OCI-LY7 (cell line): ENCODE results near the gene EIF3A. TPM values are rescaled to one million over a fixed set of nuclear protein-coding genes. Genes with fewer than 3 reads are reported as not detected.

Source experiments
- BruUV-seq: library from RNA; stranded (reverse); fragments of 400-500 nt; replicated peaks from 2 replicates; lab custom pipeline; 2021; lab: Mats Ljungman, UMichigan
- CTCF ChIA-PET: fragments of 300-600 bp; sonication (Branson Sonifier 250); formaldehyde crosslinking; loops from one replicate; lab custom pipeline; 2022; ENCODE audit warnings: antibody characterized with exemption; ENCODE audit not compliant: unreplicated experiment; lab: Charles Lee
- POLR2A ChIA-PET: fragments of 300-600 bp; sonication (Branson Sonifier 250); formaldehyde crosslinking; loops from one replicate; lab custom pipeline; 2022; ENCODE audit warnings: antibody characterized with exemption; lab: Charles Lee
- DNase-seq: peaks from one replicate; pipeline ENCODE4 v3.0.0-alpha.2; 2015; ENCODE audit warnings: low spot score
- H2AFZ ChIP-seq: fragments of 200-600 bp; sonication (generic), shearing (Covaris generic); 2 replicates; pipeline ENCODE4 v1.6.1; 2014; ENCODE audit warnings: mild to moderate bottlenecking, antibody characterized with exemption, low read length, moderate library complexity
- H3K27ac ChIP-seq: fragments of 200-600 bp; sonication (generic); 2 replicates; pipeline ENCODE4 v1.5.1; 2014; ENCODE audit warnings: mixed run types, low read depth, mild to moderate bottlenecking, moderate library complexity, low read length, inconsistent platforms; ENCODE audit not compliant: poor library complexity, severe bottlenecking
- H3K36me3 ChIP-seq: fragments of 200-600 bp; sonication (generic); 2 replicates; pipeline ENCODE4 v1.6.1; 2014; ENCODE audit warnings: mild to moderate bottlenecking, antibody characterized with exemption, low read length, moderate library complexity, mixed read lengths; ENCODE audit not compliant: insufficient read depth
- H3K4me1 ChIP-seq: fragments of 200-600 bp; sonication (generic); 2 replicates; pipeline ENCODE4 v1.5.1; 2014; ENCODE audit warnings: mild to moderate bottlenecking, low read length; ENCODE audit not compliant: insufficient read depth, poor library complexity, severe bottlenecking
- H3K4me2 ChIP-seq: fragments of 200-600 bp; sonication (generic); 2 replicates; pipeline ENCODE4 v1.6.1; 2014; ENCODE audit warnings: mild to moderate bottlenecking, low read length
- H3K4me3 ChIP-seq: fragments of 200-600 bp; sonication (generic); 2 replicates; pipeline ENCODE4 v1.5.1; 2014; ENCODE audit warnings: mild to moderate bottlenecking, low read depth, low read length; ENCODE audit not compliant: poor library complexity, severe bottlenecking
- H3K79me2 ChIP-seq: fragments of 200-600 bp; sonication (generic); 2 replicates; pipeline ENCODE4 v1.6.1; 2016; ENCODE audit warnings: low read depth, mild to moderate bottlenecking, low read length, moderate library complexity, mixed read lengths; ENCODE audit not compliant: insufficient read depth
- H3K9me2 ChIP-seq: fragments of 200-600 bp; sonication (generic); 2 replicates; pipeline ENCODE4 v1.6.1; 2016; ENCODE audit warnings: mild to moderate bottlenecking, low read length, mixed read lengths; ENCODE audit not compliant: insufficient read depth
- H3K9me3 ChIP-seq: fragments of 200-600 bp; sonication (generic); 2 replicates; pipeline ENCODE4 v1.6.1; 2014; ENCODE audit warnings: mild to moderate bottlenecking, mixed run types, low read length, mixed read lengths
- H4K20me1 ChIP-seq: fragments of 200-600 bp; sonication (generic); 2 replicates; pipeline ENCODE4 v1.6.1; 2014; ENCODE audit warnings: mild to moderate bottlenecking, antibody characterized with exemption, low read length, moderate library complexity, mixed read lengths; ENCODE audit not compliant: insufficient read depth
- EZH2phosphoT487 ChIP-seq: fragments of 200-600 bp; sonication (generic); IDR thresholded peaks from 2 replicates; pipeline ENCODE4 v1.6.1; 2018; ENCODE audit warnings: low read depth, borderline replicate concordance, mild to moderate bottlenecking, mixed run types, antibody characterized with exemption, low read length, moderate library complexity, mixed read lengths
- intact Hi-C: fragments of 100-400 bp; cut with micrococcal nuclease; formaldehyde crosslinking; loops from one replicate; pipeline ENCODE4 v1.10.0; 2022; ENCODE audit not compliant: unreplicated experiment
- total RNA-seq, 2 experiments: library from RNA; depleted of rRNA in 1 of 2; stranded (reverse); fragments of >200 nt in 1 of 2; shearing (Covaris generic) in 1 of 2; gene quantifications; 2 replicates each; pipeline ENCODE4 v1.2.3, GENCODE V29; 2014 to 2022
- TF ChIP-seq, protein P1 (sequence below): fragments of 200-600 bp; sonication (generic); conservative IDR thresholded peaks from 2 replicates; pipeline ENCODE4 v1.5.1; 2014; ENCODE audit warnings: mild to moderate bottlenecking, antibody characterized with exemption, low read length, moderate library complexity, mixed read lengths

Gene EIF3A
- total RNA-seq, 2 experiments from 2014 or later = 83.0 to 171 TPM

DNA sequence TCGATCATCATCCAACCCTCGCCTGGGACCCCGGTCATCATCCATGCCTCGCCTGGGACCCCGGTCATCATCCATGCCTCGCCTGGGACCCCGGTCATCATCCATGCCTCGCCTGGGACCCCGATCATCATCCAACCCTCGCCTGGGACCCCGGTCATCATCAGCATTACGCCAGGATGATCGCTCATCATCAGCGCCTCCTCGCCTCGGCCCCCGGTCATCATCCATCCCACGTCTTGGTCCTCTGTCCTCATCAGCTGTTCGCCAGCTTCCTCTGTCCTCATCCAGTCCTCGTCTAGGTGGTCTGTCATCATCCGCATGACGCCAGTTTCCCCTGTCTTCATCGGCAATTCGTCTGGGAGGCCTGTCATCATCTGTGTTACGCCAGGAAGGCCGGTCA lies 38.4 kb downstream of the EIF3A start:
- Histone ChIP-seq H3K4me3 (no peak overlapping the region), H3K36me3 (peaks cover 100% of the 10 kb centered on the region), H3K79me2 (peaks cover 87% of the 10 kb centered on the region), H4K20me1 (peaks cover 19% of the 10 kb centered on the region), H3K27ac (no peak overlapping the region), H3K9me3 (no peaks in the 10 kb centered on the region), H2AFZ (no peak overlapping the region), H3K4me1 (no peaks in the 10 kb centered on the region), H3K9me2 (no peaks in the 10 kb centered on the region), H3K4me2 (no peak overlapping the region)
- TF ChIP-seq EZH2phosphoT487 = no peak
- TF ChIP-seq, protein P1, sequence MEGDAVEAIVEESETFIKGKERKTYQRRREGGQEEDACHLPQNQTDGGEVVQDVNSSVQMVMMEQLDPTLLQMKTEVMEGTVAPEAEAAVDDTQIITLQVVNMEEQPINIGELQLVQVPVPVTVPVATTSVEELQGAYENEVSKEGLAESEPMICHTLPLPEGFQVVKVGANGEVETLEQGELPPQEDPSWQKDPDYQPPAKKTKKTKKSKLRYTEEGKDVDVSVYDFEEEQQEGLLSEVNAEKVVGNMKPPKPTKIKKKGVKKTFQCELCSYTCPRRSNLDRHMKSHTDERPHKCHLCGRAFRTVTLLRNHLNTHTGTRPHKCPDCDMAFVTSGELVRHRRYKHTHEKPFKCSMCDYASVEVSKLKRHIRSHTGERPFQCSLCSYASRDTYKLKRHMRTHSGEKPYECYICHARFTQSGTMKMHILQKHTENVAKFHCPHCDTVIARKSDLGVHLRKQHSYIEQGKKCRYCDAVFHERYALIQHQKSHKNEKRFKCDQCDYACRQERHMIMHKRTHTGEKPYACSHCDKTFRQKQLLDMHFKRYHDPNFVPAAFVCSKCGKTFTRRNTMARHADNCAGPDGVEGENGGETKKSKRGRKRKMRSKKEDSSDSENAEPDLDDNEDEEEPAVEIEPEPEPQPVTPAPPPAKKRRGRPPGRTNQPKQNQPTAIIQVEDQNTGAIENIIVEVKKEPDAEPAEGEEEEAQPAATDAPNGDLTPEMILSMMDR = no peak
- intact Hi-C loops = no loop called here
- POLR2A ChIA-PET = no interaction called here
- BruUV-seq = TSS peak; percentile 95
- CTCF ChIA-PET = no interaction called here
- no peak for DNase-seq

DNA sequence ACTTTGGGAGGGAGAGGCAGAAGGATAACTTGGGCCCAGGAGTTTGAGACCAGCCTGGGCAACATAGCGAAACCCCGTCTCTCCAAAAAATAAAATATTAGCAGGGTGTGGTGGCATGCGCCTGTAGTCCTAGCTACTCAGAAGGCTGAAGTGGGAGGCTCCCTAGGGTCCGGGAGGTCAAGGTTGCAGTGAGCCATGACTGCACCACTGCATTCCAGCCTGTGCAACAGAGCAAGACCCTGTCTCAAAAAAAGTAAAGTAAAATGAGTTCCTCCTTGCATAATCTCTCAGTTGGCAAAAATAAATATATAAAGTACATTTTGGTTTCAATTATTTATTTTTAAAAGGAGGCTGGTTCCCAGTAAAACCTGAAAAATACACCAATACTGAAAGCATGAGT lies 39.3 kb downstream of the EIF3A start:
- intact Hi-C loops = no loop called here
- no peak for DNase-seq
- Histone ChIP-seq H3K9me3 (no peaks in the 10 kb centered on the region), H3K27ac (no peak overlapping the region), H3K9me2 (no peaks in the 10 kb centered on the region), H3K79me2 (peaks cover 88% of the 10 kb centered on the region), H3K4me1 (no peaks in the 10 kb centered on the region), H4K20me1 (peaks cover 19% of the 10 kb centered on the region), H2AFZ (no peak overlapping the region), H3K36me3 (peaks cover 100% of the 10 kb centered on the region), H3K4me2 (no peak overlapping the region), H3K4me3 (no peak overlapping the region)
- BruUV-seq = no TSS peak
- ChIA-PET CTCF (no interaction called here), POLR2A (interaction anchor here (0.6 kb wide), 1 partner anchor 36 kb away, joined by 6 read pairs; no protein-coding TSS in a partner anchor)
- TF ChIP-seq, protein P1 = no peak
- TF ChIP-seq EZH2phosphoT487 = no peak

DNA sequence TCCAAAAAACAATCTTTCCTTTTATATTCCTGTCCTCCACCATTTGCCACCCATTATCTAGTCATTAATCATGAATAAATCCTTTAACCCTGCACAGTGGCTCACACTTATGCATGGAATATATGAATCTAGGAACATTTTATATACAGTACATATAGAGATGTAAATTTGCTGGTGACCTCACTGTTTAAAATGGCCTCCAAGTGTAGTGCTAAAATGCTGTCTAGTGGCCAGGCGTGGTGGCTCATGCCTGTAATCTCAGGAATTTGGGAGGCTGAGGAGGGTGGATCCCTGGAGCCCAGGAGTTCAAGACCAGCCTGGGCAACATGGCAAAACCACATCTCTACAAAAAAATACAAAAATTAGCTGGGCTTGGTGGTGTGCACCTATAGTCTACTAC lies 41.5 kb downstream of the EIF3A start:
- intact Hi-C loops = no loop called here

More for the DNA sequence above, 41.5 kb downstream of the EIF3A start:
- no peak overlapping the region for H3K27ac ChIP-seq
- TF ChIP-seq, protein P1 = no peak
- TF ChIP-seq EZH2phosphoT487 = no peak
- H3K79me2 ChIP-seq = peaks cover 75% of the 10 kb centered on the region
- peaks cover 95% of the 10 kb centered on the region for H3K36me3 ChIP-seq
- H3K9me3 ChIP-seq = no peaks in the 10 kb centered on the region
- no peaks in the 10 kb centered on the region for H3K4me1 ChIP-seq
- no peak for DNase-seq
- H3K4me2 ChIP-seq = no peak overlapping the region
- no peaks in the 10 kb centered on the region for H3K9me2 ChIP-seq
- no TSS peak for BruUV-seq
- no peak overlapping the region for H3K4me3 ChIP-seq
- CTCF ChIA-PET = no interaction called here
- H4K20me1 ChIP-seq = peaks cover 17% of the 10 kb centered on the region; the same call in 1 of the 2 replicates
- POLR2A ChIA-PET = no interaction called here
- H2AFZ ChIP-seq = no peak overlapping the region
